NOMO-1 (cell line): Measurements from ENCODE around the gene RUFY3.
"Not testable (repeated sequence)": the region's sequence is repeated elsewhere in the genome, so short reads cannot be mapped to it uniquely, and the experiment has no call there.

Experiments used
- DNase-seq, 2 experiments: peaks; one replicate each; lab custom pipeline; 2025; ENCODE audit not compliant: unreplicated experiment in 2 of 2; lab: John Stamatoyannopoulos, UW

Gene RUFY3, protein sequence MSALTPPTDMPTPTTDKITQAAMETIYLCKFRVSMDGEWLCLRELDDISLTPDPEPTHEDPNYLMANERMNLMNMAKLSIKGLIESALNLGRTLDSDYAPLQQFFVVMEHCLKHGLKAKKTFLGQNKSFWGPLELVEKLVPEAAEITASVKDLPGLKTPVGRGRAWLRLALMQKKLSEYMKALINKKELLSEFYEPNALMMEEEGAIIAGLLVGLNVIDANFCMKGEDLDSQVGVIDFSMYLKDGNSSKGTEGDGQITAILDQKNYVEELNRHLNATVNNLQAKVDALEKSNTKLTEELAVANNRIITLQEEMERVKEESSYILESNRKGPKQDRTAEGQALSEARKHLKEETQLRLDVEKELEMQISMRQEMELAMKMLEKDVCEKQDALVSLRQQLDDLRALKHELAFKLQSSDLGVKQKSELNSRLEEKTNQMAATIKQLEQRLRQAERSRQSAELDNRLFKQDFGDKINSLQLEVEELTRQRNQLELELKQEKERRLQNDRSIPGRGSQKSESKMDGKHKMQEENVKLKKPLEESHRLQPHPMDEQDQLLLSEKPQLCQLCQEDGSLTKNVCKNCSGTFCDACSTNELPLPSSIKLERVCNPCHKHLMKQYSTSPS

DNA sequence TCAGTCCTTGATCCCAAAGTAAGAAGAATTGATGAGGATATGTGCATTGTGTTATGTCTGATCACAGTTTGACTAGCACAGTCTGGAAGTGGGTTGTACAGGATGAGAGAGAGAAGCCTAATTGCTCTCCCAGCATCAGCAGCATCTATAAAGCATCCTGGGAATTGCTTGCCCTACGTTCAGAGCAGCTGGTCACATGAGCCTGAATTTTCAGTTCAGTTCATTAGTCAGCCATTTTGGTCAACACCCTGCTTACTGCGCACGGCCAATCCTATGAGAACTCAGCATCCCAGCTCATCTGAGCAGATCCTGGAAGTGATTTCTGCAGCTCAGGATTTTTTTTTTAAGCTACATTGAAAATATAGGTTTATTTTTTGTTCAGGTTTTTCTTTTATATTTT, at the start of gene RUFY3:
Gene RUFY3, plus strand, starts transcription at position 218 of the 400 bp plus-strand sequence. CDS start 610 bp downstream, outside the sequence.
- DNase-seq = no peak

GRCh38 chr4:70674191-70674590, 47.6 kb upstream of the RUFY3 start:
- DNase-seq = no peak

DNA sequence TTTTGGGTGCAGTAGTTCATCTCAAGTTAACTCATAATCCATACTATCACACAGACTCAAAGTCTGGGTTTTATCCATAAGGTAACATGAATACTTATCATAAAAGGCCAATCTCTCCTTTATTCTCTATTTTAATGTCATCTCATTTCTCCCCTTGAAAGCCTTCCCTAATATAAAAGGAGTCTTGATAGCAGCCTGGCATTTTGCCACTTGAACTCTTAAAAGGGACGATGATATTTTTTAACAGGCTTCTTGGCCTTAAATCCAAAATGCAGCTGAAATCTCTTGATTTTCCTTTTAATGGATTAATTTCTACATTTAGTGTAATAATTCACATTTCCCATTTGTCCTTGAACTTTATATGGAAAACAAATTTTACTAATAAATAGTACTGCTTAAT, 47.0 kb upstream of the RUFY3 start:
- DNase-seq = no peak

- DNase-seq = no peak
Observed at GRCh38 chr4:70676554-70677090, 45.1 kb upstream of the RUFY3 start.

GRCh38 chr4:70678383-70678999, 43.3 kb upstream of the RUFY3 start:
- no peak for DNase-seq

- no peak for DNase-seq
Observed at GRCh38 chr4:70680934-70681333, 40.8 kb upstream of the RUFY3 start.

- DNase-seq = no peak
Observed at GRCh38 chr4:70681704-70682103, 40.1 kb upstream of the RUFY3 start.

GRCh38 chr4:70682142-70682541, 39.6 kb upstream of the RUFY3 start:
- DNase-seq = not testable (repeated sequence)

- DNase-seq = no peak
Observed at GRCh38 chr4:70687392-70687791, 34.4 kb upstream of the RUFY3 start.

GRCh38 chr4:70687821-70688794, 33.7 kb upstream of the RUFY3 start, which contains the start of gene UTP3:
UTP3 (plus strand) TSS chr4:70688532; CDS start chr4:70688678, 146 bp downstream.
- peak; percentile 92 to 96 for DNase-seq

- DNase-seq = no peak
Observed at GRCh38 chr4:70688795-70689231, 33.0 kb upstream of the RUFY3 start.

DNA sequence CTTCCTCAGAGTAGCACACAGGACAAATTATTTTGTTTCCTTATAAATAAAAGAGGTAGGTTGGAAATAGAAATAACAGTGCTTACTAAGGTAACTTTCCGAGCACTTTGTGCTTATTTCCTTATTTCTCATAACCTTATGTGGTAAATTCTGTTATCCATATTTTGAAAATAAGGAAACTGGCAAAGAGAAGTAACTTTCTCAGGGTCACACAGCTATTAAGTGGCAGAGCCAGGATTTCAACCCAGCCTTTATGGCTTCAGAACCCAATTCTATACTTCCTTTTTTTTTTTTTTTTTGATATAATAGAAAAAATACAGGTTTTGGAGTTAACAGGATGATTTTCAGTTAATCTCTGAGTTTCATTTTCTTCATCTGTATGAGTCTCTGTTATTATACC, 30.1 kb upstream of the RUFY3 start:
- DNase-seq = peak; percentile 30 to 67

- DNase-seq = not testable (repeated sequence)
Observed at GRCh38 chr4:70694633-70695032, 27.1 kb upstream of the RUFY3 start.

DNA sequence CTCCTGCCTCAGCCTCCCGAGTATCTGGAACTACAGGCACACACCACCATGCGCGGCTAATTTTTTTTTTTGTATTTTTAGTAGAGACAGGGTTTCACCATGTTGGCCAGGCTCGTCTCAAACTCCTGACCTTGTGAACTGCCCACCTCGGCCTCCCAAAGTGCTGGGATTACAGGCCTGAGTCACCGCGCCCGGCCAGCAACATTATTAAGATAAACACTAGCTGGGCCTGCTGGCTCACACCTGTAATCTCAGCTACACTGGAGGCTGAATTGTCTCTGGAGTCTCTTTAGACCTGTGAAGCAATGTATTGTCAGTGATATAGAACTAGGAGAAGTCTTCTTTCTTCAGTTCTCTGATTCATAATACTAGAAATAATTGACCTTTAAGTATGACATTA, 23.3 kb upstream of the RUFY3 start:
- DNase-seq = not testable (repeated sequence)

DNA sequence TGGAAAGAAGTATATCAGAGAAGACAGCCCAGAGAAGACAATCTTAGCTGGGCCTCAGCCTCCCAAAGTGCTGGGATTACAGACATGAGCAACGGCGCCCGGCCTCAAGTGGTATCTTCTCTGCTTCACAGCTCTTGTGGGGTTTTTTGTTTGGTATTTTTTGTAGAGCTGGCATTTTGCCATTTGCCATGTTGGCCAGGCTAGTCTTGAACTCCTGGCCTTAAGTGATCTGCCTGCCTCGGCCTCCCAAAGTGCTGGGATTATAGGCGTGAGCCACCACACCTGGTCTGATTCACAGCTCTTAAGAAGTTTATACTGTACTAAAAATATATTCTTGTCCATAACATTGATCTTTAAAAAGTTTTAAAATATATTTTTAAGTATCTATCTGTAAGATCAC, 21.1 kb upstream of the RUFY3 start:
- DNase-seq = no peak

- DNase-seq = no peak
Observed at GRCh38 chr4:70701271-70701670, 20.5 kb upstream of the RUFY3 start.

- not testable (repeated sequence) for DNase-seq
Observed at GRCh38 chr4:70702592-70702991, 19.2 kb upstream of the RUFY3 start.

DNA sequence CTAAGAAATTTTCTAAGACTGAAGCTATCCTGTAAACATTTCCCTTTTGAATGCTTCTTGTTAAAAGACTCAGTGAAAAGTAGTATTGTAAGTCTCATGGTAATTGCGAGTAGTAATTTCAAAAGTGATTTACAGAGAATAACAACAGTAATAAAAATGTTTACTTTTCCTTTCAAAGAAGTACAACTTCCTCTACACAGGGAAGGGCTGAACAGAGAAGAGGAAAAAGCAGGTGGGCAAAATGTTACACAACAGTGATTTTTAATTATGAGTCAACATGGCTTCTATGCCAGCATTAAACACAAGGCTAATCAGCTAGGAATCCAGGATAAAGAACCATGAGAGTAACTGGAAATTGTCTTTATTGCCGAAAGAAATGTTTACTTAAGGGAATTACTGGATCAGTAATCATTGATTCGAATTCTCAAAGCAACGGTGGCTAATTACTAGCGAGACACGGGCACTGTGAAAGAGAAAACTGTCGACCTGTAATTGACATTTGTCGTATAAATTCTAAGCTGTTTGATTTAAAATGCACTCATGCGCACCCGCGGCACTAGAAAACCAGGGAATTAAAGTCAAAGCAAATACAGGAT, 18.0 kb upstream of the RUFY3 start:
- DNase-seq = no peak

DNA sequence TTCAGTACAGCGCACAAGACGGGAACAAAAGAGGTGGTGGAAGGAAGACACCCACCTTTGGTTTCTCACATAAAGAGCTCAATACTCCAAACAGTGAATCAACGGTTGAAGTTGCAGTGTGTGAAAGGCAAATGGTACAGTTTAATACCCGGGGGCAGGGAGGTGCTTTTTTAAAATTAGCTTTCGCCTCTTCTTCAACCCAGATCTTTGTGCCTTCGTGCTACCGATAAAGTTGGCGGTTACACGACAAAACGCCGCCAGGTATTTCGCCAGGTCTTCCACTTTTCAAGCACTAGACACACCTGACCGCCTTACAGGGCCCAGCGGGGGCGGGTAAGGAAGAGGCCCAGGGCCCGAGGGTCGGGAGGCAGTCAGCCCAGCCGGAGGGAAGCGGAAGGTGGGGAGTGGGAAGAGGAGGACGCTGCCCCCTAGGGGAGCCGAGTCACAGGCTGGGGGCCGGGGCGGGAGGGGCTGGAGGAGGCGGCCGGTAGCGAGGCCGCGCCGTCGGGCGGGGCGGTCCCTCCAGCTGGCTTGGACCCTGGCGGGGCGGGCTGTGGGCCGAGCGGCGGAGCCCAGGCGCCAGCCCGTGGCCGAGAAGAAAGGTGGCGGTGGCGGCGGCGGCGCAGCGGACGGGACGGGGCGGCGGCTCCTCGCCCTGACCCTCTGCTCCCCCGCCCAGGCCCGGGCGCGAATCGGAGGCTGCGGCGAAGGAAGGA, 17.4 kb upstream of the RUFY3 start:
- peak; percentile 30 to 67 for DNase-seq
